Sigmoid colon (tissue), 7 donors: ENCODE data around the gene PRKAG2. TPM values are rescaled to one million over a fixed set of nuclear protein-coding genes. Genes with fewer than 3 reads are reported as not detected.

Experiments used
- DNase-seq: peaks from one replicate; pipeline ENCODE4 v3.0.0-alpha.2; 2019
- H3K27ac ChIP-seq, 4 donors: fragments of 200-600 bp; sonication (generic); one replicate each; pipeline ENCODE4 v1.5.1; 2016 to 2019; ENCODE audit warnings: mild to moderate bottlenecking in 1 of 4
- H3K27me3 ChIP-seq, 3 donors: fragments of 200-600 bp; sonication (generic); one replicate each; pipeline ENCODE4 v1.5.1; 2019; ENCODE audit warnings: mild to moderate bottlenecking in 1 of 3
- H3K36me3 ChIP-seq, 4 donors: fragments of 200-600 bp; sonication (generic); one replicate each; pipeline ENCODE4 v1.5.1; 2016 to 2019
- H3K4me1 ChIP-seq, 4 donors: fragments of 200-600 bp; sonication (generic); one replicate each; pipeline ENCODE4 v1.5.1; 2017 to 2019
- H3K4me3 ChIP-seq, 4 donors: fragments of 200-600 bp; sonication (generic); one replicate each; pipeline ENCODE4 v1.5.1; 2017 to 2019; ENCODE audit warnings: mild to moderate bottlenecking in 2 of 4, moderate library complexity in 1 of 4
- H3K9me3 ChIP-seq, 4 donors: fragments of 200-600 bp in 3 of 4; sonication (generic) in 3 of 4; one replicate each; pipeline versions ENCODE4 v1.5.1 to v1.6.1; 2013 to 2019
- CTCF ChIP-seq, 4 experiments: fragments of 450-650 bp in 3 of 4; fragments of 200-600 bp in 1 of 4; IDR thresholded peaks; one replicate each; pipeline ENCODE4 v1.5.1; 2016 to 2019; ENCODE audit warnings: antibody characterized with exemption in 4 of 4, mild to moderate bottlenecking in 3 of 4, moderate library complexity in 2 of 4
- EP300 ChIP-seq, 4 donors: sonication (generic); formaldehyde crosslinking; IDR thresholded peaks; one replicate each; pipeline ENCODE4 v1.6.1; 2017; ENCODE audit warnings: antibody characterized with exemption in 4 of 4
- POLR2A ChIP-seq, 2 donors: fragments of 450-650 bp; IDR thresholded peaks; one replicate each; pipeline ENCODE4 v1.6.1; 2016; ENCODE audit warnings: antibody characterized with exemption in 2 of 2, mild to moderate bottlenecking in 2 of 2, moderate library complexity in 2 of 2
- POLR2AphosphoS5 ChIP-seq, 4 donors: sonication (generic); formaldehyde crosslinking; IDR thresholded peaks; one replicate each; pipeline ENCODE4 v1.6.1; 2017; ENCODE audit warnings: antibody characterized with exemption in 4 of 4
- WGBS, 2 donors: extraction: QIAGEN DNeasy Blood & Tissue Kit; methylation state at CpG; one replicate each; pipeline ENCODE4 v1.1.7; 2013; 5-methylcytosine and 5-hydroxymethylcytosine counted together
- intact Hi-C: fragments of 100-400 bp; cut with DNase I; formaldehyde crosslinking; loops from one replicate; pipeline ENCODE4 v1.15.1; 2023
- polyA plus RNA-seq, 3 donors: library from polyadenylated mRNA; stranded (reverse); fragments of 200-250 nt; gene quantifications; one replicate each; pipeline ENCODE4 v1.2.3, GENCODE V29; 2013
- total RNA-seq, 4 donors: library from RNA; depleted of rRNA; stranded (reverse); fragments of >200 nt; gene quantifications; one replicate each; pipeline ENCODE4 v1.1.0, GENCODE V29; 2016
- donor health status: healthy with polysubstance abuse.
- donor health status: Bipolar disorder and iron deficiency.
- donor health status: healthy.

The PRKAG2 gene
- total and polyA plus RNA-seq, 7 donors = 19.2 to 51.2 (median 37.1) TPM

DNA sequence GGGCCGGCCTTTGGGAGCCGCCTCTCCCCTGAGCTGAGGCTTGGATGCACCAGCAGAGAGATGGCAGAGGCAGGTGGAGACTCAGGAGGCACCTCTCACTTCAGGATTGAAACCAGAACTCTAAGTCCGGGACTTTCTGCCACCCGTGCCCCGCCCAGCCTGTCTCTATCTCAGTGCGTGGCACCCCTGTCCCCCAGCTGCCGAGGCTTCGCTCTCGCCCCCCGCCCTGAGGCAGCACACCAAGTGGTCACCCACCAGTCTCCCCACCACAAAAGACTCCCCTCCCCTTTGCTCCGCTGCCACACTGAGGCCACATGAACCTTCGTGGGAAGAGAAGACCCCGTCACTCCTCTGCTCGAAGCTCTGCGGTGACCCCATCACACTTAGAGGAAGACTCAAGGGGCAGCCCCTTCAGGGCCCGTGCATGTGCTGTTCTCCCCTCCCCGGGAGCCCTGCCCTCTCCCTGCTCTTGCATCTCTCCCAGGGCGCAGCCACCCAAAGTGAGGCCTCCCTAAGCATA, 166.7 kb downstream of the PRKAG2 start:
- intact Hi-C loops = no loop called here
- Histone ChIP-seq H3K4me1 (peaks cover 0 to 22% (median 11%) of the 10 kb centered on the region in 4 donors), H3K9me3 (no peaks in the 10 kb centered on the region), H3K36me3 (no peaks in the 10 kb centered on the region), H3K27ac (no peak overlapping the region), H3K27me3 (no peaks in the 10 kb centered on the region), H3K4me3 (no peak overlapping the region)
- WGBS, 2 donors = 91 to 95% methylated on average over 18 of the region's 18 CpGs
- no peak for TF ChIP-seq CTCF (IDR thresholded peaks at IDR 0.05)
- TF ChIP-seq POLR2AphosphoS5 (IDR thresholded peaks at IDR 0.05) = no peak
- no peak for TF ChIP-seq POLR2A (IDR thresholded peaks at IDR 0.05)
- no peak for TF ChIP-seq EP300 (IDR thresholded peaks at IDR 0.05)
- DNase-seq = no peak

- TF ChIP-seq POLR2AphosphoS5 (IDR thresholded peaks at IDR 0.05) (peak; percentile 80 to 96 (median 90)), POLR2A (IDR thresholded peaks at IDR 0.05) (no peak), CTCF (IDR thresholded peaks at IDR 0.05) (no peak)
- intact Hi-C loops = loop anchor here (5.0 kb wide), 2 partner anchors 48 to 142 kb away; no protein-coding TSS in a partner anchor
Measured at GRCh38 chr7:151709141-151710038, 167.5 kb downstream of the PRKAG2 start.

GRCh38 chr7:151708610-151709009, 168.3 kb downstream of the PRKAG2 start:
- no peaks in the 10 kb centered on the region for H3K36me3 ChIP-seq
- DNase-seq = no peak
- no peak overlapping the region for H3K4me3 ChIP-seq
- H3K4me1 ChIP-seq = peaks cover 0 to 24% (median 12%) of the 10 kb centered on the region in 4 donors
- intact Hi-C loops = loop anchor here (5.0 kb wide), 2 partner anchors 49 to 141 kb away; no protein-coding TSS in a partner anchor
- no peak overlapping the region for H3K27ac ChIP-seq
- 93 to 94% methylated on average over 8 of the region's 8 CpGs for WGBS, 2 donors
- no peaks in the 10 kb centered on the region for H3K9me3 ChIP-seq
- no peak for TF ChIP-seq POLR2AphosphoS5 (IDR thresholded peaks at IDR 0.05)
- TF ChIP-seq POLR2A (IDR thresholded peaks at IDR 0.05) = no peak
- TF ChIP-seq EP300 (IDR thresholded peaks at IDR 0.05) = no peak
- TF ChIP-seq CTCF (IDR thresholded peaks at IDR 0.05) = no peak
- no peaks in the 10 kb centered on the region for H3K27me3 ChIP-seq

More at GRCh38 chr7:151709141-151710038, 167.5 kb downstream of the PRKAG2 start:
- no peaks in the 10 kb centered on the region for H3K27me3 ChIP-seq
- no peak overlapping the region for H3K27ac ChIP-seq
- no peaks in the 10 kb centered on the region for H3K36me3 ChIP-seq
- 93 to 94% methylated on average over 14 of the region's 14 CpGs for WGBS, 2 donors
- no peak for DNase-seq
- H3K4me1 ChIP-seq = peaks cover 0 to 24% (median 12%) of the 10 kb centered on the region in 4 donors
- no peak overlapping the region for H3K4me3 ChIP-seq
- no peaks in the 10 kb centered on the region for H3K9me3 ChIP-seq

DNA sequence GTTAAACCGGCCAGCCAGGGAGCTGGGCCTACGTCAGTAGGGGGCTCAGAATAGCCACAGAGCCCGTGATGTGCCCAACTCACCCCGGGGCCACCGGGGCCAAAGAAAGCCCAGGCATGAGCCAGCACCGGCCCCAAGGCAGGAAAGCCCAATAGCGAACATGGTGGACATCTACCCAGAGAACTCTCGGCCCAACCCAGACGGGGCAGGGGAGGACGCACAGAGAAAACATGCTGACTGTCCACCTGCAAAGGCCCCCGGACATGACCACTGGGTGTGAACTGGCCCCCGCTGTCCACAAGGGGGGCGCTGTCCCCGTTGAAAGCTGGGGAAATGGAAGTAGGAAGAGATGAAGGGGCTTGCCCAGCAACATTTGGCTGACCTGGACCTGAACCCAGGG, 169.2 kb downstream of the PRKAG2 start:
- no peaks in the 10 kb centered on the region for H3K27me3 ChIP-seq
- intact Hi-C loops = loop anchor here (5.0 kb wide), 2 partner anchors 50 to 140 kb away; no protein-coding TSS in a partner anchor
- no peaks in the 10 kb centered on the region for H3K9me3 ChIP-seq
- no peak overlapping the region for H3K4me3 ChIP-seq
- TF ChIP-seq POLR2A (IDR thresholded peaks at IDR 0.05) (no peak), EP300 (IDR thresholded peaks at IDR 0.05) (no peak), CTCF (IDR thresholded peaks at IDR 0.05) (no peak), POLR2AphosphoS5 (IDR thresholded peaks at IDR 0.05) (no peak)
- H3K4me1 ChIP-seq = peaks cover 0 to 24% (median 12%) of the 10 kb centered on the region in 4 donors
- WGBS, 2 donors = 95 to 97% methylated on average over 14 of the region's 14 CpGs
- no peaks in the 10 kb centered on the region for H3K36me3 ChIP-seq
- DNase-seq = no peak
- H3K27ac ChIP-seq = no peak overlapping the region
